Brain microvascular endothelial cell (primary cell): Measurements from ENCODE around the gene KCNQ2.

ENCODE experiments used
- DNase-seq: peaks from one replicate; pipeline ENCODE4 v3.0.0-alpha.2; 2020
- H3K27ac ChIP-seq: fragments of 250-450 bp; sonication (Bioruptor Pico); 2 replicates; pipeline ENCODE4 v1.5.1; 2020; ENCODE audit warnings: mild to moderate bottlenecking, moderate library complexity
- H3K27me3 ChIP-seq: fragments of 250-450 bp; sonication (Bioruptor Pico); replicated peaks from 2 replicates; pipeline ENCODE4 v1.5.1; 2020; ENCODE audit warnings: mild to moderate bottlenecking
- H3K36me3 ChIP-seq: fragments of 250-450 bp; sonication (Bioruptor Pico); replicated peaks from 2 replicates; pipeline ENCODE4 v1.5.1; 2020; ENCODE audit warnings: mild to moderate bottlenecking
- H3K4me3 ChIP-seq: 2 replicates; pipeline ENCODE4 v1.5.1; 2011; ENCODE audit warnings: low read depth, mild to moderate bottlenecking, control low read depth, low read length, moderate library complexity
- CTCF ChIP-seq: IDR thresholded peaks from 2 replicates; pipeline ENCODE4 v1.5.1; 2011; ENCODE audit warnings: low read depth, mild to moderate bottlenecking, moderate library complexity, low read length, control low read depth, inconsistent platforms; ENCODE audit errors: missing control alignments
- in situ Hi-C: cut with HindIII; loops from 2 replicates; pipeline ENCODE4 v1.10.0; 2017; ENCODE audit warnings: low sequenced_read_pairs, low pct_ligation_motif_present

The KCNQ2 gene

GRCh38 chr20:63495741-63496595 lies 23.5 kb upstream of the KCNQ2 start:
- H3K36me3 ChIP-seq = no peaks in the 10 kb centered on the region
- no peak for DNase-seq
- in situ Hi-C loops = no loop called here
- H3K27me3 ChIP-seq = peaks cover 13% of the 10 kb centered on the region
- H3K4me3 ChIP-seq = no peak overlapping the region
- TF ChIP-seq CTCF = peak; percentile 90
- H3K27ac ChIP-seq = no peak overlapping the region

- Histone ChIP-seq H3K4me3 (no peak overlapping the region), H3K36me3 (no peaks in the 10 kb centered on the region), H3K27me3 (peaks cover 13% of the 10 kb centered on the region), H3K27ac (no peak overlapping the region)
- no peak for TF ChIP-seq CTCF
- in situ Hi-C loops = no loop called here
- DNase-seq = no peak
Observed at GRCh38 chr20:63495167-63495720, 22.8 kb upstream of the KCNQ2 start.

- DNase-seq = no peak
- TF ChIP-seq CTCF = no peak
- Histone ChIP-seq H3K27ac (no peak overlapping the region), H3K4me3 (no peak overlapping the region), H3K36me3 (no peaks in the 10 kb centered on the region), H3K27me3 (peaks cover 9% of the 10 kb centered on the region)
- in situ Hi-C loops = no loop called here
Observed at GRCh38 chr20:63494420-63495166, 22.1 kb upstream of the KCNQ2 start.

- H3K27ac ChIP-seq = no peak overlapping the region
- in situ Hi-C loops = no loop called here
- TF ChIP-seq CTCF = no peak
- H3K36me3 ChIP-seq = no peaks in the 10 kb centered on the region
- DNase-seq = no peak
- H3K4me3 ChIP-seq = no peak overlapping the region
- H3K27me3 ChIP-seq = peaks cover 10% of the 10 kb centered on the region
Observed at GRCh38 chr20:63494084-63494419, 21.6 kb upstream of the KCNQ2 start.

- no peak overlapping the region for H3K27ac ChIP-seq
- no peak overlapping the region for H3K4me3 ChIP-seq
- no peak for DNase-seq
- no peak for TF ChIP-seq CTCF
- peaks cover 13% of the 10 kb centered on the region for H3K27me3 ChIP-seq
- in situ Hi-C loops = no loop called here
- H3K36me3 ChIP-seq = no peaks in the 10 kb centered on the region
Observed at GRCh38 chr20:63493563-63494020, 21.1 kb upstream of the KCNQ2 start.
